ENCODE measurements around the gene PTPRK.
"Not testable (repeated sequence)": the region's sequence is repeated elsewhere in the genome, so short reads cannot be mapped to it uniquely, and the experiment has no call there.

The PTPRK gene

DNA sequence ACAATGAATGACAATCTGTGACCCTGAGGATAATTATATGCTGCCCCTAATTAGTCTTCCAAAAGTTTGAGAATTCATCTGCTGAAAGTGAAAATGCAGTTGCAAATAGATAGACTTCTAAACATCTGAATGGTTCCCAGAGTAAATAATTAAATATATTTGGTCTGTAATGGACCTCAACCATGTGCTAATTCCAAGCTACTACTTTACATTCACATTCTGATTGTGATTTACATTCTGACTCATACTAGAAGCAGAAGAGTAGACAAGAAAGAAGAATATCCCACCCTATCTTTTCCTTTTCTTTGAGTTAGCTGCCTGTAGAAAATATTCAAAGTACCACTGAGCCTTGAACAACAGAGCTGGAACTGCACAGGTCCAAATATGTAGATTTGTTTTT lies 80.8 kb downstream of the PTPRK start:
- DNase-seq (ENCODE audit: low read depth): no peak

DNA sequence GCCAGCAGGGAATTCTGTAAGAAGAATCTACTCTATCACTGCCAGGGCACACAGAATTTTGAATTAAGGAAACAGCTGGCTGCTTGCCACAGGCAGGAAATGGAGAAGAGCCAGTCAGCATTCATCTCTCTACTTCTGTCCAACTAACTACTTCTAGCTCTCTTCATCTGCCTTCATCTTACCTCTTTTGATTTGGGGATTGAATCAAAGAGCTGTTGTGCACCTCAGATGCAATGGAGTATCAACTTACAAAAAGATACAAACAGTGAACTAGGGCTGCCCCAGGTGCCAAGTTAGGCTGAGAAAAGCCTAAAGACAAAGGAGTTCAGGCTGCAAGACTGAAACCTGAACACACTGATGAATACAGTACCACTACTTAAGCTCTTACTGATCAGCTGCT lies 82.0 kb downstream of the PTPRK start:
- no peak for DNase-seq (ENCODE audit: low read depth)

DNA sequence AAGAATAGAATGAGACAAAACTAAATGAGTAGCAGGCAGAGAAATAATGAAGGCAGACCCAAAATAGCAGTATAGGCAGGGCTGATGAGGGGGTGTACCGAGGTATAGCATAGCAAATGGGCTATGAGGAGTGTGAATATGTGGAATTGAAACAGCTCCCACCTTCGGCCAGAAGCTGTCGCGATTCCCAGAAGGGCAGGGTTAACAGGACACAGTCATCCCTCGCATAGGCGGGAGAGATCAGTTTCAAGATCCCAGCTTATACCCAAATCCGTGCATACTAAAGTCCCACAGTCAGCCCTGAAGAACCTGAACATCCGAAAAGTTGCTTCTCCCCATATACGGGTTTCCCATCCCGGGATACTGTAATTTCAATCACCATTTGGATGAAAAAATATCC lies 82.7 kb downstream of the PTPRK start:
- DNase-seq (ENCODE audit: low read depth): no peak

DNA sequence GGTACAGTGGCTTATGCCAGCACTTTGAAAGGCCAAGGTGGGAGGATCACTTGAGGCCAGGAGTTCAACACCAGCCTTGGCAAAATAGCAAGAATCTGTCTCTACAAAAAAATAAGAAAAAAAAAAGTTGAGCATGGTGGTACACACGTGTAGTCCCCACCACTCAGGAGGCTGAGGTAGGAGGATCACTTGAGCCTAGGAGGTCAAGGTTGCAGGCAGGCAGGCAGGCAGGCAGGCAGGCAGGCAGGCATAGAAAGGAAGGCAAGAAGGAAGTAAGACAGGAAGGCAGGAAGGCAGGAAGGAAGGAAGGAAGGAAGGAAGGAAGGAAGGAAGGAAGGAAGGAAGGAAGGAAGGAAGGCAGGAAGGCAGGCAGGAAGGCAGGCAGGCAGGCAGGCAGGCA lies 85.6 kb downstream of the PTPRK start:
- not testable (repeated sequence) for DNase-seq (ENCODE audit: low read depth)

DNA sequence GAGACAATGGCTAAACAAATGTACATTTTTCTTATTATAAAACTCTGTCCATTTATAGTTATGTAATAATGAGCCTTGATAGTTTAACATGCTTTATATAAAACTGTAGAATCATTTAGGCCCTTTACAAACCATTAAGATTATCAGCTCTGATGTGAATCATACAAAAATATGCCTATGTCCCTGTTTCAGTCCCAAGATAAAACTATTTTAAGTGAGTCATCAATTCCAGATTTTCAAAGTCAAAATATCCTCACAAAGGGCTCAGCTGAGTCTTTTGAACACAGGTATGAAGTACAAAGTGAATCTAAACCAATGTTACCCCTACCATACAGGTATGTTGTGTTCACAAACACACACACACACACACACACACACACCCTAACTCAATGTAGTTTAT lies 88.0 kb downstream of the PTPRK start:
- DNase-seq (ENCODE audit: low read depth): no peak

DNA sequence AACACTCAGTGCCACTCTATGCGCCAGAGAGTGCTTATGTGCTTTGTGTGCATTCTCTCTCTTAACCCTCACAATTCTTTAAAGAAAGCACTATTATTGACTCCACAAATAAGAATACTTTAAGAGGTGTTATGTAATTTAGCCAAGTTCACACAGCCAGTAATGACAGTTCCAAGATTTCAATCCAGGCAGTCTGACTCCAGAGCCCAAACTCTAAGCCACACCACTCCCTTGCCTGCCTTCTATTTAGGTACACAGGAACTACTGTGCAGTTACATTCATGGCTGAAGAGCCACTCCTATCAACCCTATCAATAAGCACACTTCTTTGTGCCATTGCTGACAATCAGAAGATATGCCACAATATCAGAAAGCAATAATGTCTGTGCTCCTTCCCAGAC lies 93.3 kb downstream of the PTPRK start:
- no peak for DNase-seq (ENCODE audit: low read depth)

DNA sequence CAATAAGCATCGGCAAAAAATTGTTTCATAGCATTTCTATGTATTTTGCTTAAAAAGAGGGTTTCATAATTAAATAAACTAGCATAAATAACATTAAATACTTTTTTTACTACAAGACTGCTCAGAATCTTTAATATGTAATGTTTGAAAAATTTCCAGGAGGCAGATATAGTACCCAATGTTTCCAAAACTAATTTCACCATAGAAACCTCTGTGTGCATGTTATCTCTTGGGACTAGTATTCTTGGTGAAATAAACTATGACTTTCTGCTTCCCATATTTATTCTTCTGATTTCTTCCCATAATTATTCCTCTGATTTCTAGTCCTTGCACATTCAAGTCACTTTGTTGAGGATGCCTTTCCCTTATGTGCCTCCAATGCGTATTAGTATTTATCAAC lies 94.5 kb downstream of the PTPRK start:
- DNase-seq (ENCODE audit: low read depth): no peak

DNA sequence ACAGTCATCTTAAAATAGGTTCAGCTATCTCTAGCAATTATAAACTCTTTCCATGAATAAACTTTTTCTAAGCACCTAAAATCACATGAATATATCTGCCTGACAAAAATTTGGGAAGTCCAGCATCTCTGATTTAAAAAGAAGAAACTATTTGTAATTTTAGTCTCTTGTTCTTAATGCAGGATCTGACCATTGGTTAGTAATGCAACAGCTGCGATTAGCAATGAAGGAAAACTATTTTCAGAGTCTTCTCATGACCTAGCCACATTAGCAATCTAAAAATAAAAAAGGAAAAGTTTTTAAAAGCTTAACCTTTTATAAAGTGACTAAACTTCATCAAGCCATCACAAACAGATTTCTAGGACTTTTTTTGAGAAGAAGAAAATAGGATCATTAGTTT lies 97.5 kb downstream of the PTPRK start:
- DNase-seq (ENCODE audit: low read depth): no peak

DNA sequence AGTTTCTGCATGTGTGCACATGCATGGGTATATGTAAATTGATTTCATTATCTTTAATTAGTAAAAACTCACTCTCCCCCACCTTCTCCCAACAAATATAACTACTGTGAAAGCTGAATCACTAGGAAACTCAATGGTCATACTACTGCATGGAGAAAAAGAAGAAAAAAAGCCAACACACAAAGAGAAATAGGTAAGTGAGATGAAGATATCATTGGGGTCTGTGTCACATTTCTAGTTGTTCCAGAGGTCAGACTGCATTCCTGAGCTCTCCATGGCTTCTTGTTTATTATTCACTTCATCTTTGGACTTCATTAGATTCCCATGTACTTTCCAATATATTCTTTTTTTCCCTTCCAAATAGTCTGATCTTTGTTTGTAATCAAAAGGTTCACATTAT lies 98.2 kb downstream of the PTPRK start:
- DNase-seq (ENCODE audit: low read depth): no peak

DNA sequence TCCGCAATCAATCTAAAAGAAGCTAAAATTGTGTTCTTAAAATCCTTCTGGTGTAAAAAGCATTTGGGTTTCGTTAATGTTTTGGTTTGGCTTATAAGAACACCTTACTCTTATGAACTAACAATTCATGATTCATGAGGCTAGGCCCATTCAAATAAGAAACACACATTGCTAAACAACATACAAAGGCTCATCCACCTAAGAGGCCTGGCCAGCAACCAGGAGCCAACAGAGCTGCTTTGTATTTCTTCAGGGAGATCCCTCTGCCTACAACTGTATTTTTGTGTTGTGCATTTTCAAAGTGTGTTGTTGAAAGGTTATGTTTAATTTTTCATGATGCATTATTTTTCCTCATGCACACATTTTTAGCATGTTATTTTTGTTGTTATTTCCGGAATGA lies 98.6 kb downstream of the PTPRK start:
- DNase-seq (ENCODE audit: low read depth): no peak

DNA sequence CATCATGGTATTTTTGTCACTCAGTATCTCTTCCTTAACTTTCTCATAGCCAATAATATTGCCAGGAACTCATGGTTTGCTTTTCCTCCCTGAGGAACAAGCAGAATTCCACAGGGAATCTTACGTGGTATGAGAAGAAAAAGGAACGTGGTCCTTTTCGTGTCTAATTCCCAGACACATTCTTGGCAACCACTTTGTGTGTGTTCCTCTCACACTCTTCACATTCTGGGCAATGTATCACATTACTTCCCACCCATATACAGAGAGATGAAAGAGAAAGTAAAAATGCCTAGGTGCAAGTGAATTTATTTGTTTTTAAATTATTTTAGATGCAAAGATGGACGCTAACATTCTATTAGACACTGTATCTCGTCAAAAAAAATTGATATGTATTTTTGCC lies 102.7 kb downstream of the PTPRK start:
- DNase-seq (ENCODE audit: low read depth): no peak

DNA sequence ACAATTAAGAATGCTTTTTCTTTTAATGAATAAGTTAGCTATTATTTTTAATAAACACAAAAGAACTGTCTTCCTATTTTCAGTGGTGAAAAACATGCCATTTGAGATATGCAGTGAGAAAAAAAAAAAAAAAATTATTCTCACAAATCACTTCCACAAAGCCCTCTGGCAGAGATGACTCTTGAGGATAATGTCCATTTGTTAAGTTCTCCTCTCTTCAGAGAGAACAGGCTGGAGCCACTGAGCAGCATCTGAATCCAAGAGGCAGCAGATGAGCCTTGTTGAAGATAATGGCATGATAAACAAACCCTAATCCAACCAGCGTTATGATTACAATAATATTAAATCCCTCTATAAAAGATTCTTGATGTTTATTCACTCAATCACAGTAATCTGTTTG lies 105.0 kb downstream of the PTPRK start:
- no peak for DNase-seq (ENCODE audit: low read depth)

DNA sequence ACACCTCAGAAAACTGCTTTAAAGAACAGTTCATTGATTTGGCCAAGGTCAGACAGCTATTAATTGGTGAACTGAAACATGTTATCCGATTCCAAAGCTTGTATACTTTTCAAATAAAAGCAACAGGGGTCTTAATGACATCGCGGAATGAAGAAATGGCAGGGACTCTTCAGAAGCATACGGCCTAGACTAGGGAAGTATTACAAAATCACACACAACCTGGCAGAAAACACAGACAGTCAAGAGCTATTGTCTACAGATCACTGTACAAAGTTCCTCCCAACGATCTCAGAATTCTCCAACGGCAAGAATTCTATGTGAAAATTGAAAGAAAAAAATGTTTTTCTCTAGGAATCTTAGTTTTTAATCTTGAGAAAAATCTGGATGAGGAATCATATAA lies 105.5 kb downstream of the PTPRK start:
- DNase-seq (ENCODE audit: low read depth): no peak

DNA sequence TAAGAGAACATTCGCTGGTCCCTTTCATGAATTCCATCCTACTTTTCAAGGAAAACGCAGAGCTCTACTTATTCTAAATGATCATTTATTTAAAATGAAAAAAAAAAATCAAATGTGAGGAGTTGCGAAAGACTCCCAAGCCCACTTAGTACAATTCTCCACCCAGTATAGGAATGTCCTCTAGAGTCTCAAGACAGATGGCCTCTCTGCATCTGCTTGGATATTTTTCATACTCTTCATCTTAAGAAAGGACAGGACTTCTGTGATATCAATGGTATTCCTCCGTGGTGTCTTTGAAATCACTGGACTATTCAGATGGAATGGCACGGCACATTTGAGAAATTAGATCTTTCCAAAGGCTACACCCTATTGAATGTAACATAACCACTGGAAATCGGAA lies 107.1 kb downstream of the PTPRK start:
- DNase-seq (ENCODE audit: low read depth): no peak

DNA sequence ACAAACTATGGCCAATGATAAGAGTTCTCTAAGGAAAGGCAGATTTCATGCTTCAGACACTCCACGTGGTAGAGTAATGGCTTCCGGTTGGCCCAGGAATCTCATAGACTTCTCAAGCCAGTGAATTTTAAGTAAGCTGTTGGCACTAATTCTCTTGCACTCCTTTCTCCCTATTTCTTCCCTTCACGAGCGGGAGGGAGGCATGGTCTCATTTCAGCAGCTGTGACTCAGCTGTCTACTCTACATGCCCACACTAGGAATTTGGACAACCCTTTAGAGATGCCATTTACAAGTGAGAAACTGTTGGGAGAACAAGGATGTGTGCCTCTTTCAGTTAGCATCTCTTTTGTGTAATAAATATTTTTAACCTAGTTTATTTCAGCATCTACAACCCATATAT lies 107.7 kb downstream of the PTPRK start:
- no peak for DNase-seq (ENCODE audit: low read depth)

DNA sequence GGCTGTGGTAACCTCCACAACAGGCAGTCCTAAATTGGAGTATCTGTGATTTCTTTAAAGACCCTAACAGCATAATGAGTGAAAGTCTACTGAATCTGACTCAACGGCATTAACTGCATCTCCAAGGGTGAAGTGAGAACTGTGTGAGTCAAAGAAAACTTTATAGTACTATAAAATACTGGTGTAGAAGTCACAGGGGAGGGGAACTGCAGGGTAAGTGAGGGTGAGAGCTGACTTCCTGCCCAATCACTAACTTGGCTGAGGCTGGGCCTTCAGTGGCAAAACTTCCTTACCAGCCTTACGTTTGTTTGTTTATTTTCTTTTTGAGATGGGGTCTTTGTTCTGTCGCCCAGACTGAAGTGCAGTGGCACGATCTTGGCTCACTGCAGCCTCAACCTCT lies 109.8 kb downstream of the PTPRK start:
- no peak for DNase-seq (ENCODE audit: low read depth)

DNA sequence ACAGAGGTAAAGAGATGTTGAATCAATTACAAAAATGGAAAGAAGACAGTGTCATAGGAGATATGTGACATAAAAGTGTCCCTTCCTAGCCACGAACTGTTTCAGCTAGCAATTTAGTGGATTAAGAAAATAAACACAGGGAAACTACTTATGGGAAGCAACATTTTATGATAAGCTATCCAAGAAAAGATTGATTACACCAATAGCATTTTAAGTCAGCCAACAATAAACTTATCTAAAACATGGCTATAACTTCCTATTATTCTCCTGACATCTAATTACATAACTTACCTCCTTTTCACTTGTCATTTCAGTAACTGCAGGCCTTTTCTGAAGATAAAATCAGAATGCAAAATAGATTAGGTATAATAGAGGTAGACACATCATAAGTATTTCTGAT lies 111.4 kb downstream of the PTPRK start:
- no peak for DNase-seq (ENCODE audit: low read depth)

DNA sequence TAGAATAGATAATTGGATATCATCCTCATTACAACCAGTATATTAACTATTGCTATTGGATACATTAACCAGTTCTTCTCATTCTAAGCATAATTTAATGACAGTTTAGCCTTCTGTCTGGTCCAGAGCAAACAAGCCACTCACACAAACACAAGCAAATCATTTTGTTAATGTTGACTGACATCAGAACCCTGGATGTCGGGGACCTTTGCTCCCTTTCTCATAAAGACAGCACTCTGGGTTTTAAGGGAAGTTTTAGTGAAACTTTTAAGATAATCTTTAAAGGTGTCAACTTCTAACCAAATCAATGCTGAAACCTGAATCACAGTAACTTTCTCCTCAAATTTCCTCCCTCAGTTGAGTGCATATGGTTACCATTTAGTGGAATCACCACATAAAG lies 113.9 kb downstream of the PTPRK start:
- DNase-seq (ENCODE audit: low read depth): no peak

DNA sequence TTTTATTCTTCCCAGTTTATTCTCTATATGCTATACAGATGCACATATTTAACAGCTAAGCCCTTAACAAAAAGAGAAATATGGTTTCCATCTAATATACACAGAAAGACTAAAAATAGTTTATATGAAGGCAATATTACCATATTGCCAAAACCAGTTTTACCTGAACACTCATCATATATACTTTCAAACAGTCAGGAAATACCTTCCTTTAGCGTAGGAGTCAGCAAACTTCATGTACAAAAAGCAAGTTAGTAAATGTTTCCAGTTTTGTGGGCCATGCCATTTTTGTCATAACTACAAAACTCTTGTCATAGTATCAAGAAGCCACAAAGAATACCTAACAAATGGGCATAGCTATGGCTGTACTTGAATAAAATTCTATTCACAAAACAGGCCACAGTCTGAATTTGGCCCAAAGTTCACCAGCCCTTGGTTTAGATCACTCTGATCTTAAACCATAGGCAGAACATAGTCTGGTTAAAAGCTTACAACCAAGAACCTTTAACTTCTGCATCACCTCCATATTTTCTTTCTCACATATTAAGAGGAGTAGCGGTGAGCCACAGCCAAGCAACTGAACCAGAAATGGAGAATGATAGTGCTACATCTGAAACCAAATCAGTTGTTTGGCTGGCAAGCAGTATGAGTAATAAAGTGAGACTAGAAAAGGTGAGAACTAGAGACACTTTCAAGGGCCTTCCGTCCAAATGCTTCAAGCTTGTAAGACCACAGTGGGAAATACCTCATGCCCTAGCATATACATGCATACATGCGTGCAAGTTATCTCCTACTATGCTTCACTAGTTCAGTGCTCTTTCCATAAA lies 116.6 kb downstream of the PTPRK start:
- DNase-seq (ENCODE audit: low read depth): no peak

DNA sequence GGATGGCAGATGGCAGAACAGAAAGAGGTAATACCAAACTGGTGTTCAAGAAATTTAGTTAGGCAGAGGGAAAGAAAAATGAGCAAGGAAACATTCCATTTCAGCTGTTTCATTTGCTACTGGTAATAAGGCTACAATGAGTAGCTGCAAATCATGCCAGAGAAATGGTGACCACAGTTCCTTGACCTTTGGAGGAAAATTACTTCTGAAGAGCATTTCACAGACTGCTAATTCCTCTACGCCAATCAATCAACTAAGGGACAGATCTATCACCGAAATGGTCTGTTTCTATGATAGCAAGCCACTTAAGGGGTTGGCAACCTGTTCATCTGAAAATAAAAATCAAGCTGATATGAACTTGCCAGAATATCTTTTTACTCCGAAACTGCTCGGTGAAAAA lies 119.5 kb downstream of the PTPRK start:
- DNase-seq (ENCODE audit: low read depth): no peak

DNA sequence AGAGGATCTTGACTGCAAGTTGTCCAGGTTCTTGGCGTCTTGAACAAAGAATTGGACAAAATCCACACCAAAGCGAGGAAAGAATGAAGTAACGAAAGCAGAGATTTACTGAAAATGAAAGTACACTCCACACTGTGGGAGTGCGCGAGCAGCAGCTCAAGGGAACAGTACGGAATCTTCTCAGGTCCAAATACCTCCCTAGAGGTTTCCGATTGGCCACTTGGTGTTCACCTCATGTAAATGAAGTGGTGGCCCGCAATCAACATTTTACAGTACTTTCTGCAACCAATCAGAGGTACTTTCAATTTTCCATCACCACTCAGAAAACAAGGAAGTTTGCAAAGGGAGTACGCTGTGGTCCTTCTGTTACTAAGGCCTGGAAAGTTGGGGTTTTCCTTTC lies 122.4 kb downstream of the PTPRK start:
- no peak for DNase-seq (ENCODE audit: low read depth)

DNA sequence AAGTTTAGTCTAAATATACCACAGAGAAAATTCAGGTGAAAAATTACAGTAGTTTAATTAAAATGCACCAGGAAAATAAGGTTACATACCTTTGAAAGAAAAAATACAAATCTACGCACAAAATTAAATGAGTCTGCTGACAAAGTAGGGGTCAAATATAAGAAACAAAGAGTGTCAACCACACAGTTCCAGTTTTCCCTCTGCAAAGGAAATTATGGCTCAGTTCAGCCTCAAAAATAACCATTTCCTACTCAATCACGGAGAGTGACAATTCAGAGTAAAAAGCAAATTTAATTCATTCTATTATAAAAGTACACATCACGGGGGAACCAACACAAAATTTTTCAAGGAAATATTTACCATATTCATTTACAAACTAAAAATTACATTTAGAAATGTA lies 124.8 kb downstream of the PTPRK start:
- no peak for DNase-seq (ENCODE audit: low read depth)

DNA sequence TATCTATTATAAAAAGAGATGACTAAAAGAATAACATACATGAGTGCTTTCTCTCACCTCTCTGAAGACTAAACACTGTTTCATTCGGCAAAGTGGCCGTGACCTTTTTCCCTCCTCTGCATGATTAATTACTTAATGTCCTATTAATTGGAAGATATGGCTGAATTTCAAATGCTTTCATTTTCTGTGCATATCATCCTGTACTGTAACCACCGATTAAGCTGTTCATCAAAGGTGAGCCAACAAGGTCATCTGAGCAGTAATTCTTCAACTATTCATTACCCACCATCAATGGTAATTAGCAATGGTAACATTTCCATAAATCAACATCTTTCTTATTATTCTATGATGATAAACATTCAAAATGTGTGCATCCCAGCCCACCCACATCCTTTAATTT lies 125.2 kb downstream of the PTPRK start:
- no peak for DNase-seq (ENCODE audit: low read depth)

DNA sequence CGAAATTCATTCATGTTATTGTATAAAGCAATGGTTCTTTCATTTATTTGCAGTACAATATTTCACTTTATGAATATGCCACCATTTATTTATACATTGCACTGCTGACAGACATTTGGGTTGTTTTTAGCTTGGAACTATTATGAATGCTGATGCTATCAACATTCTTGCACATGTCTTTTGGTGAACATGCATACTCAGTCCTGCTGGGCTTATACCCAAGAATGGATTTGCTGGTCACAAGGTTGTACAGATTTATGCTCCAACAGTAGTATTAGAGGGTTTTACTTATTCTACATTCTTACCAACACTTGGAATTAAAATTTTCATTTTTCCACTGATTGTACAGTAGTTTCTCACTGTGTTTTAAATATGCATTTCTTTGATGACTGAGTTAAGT lies 126.2 kb downstream of the PTPRK start:
- DNase-seq (ENCODE audit: low read depth): no peak

Measured in activated T-cell treated with anti-CD3 and anti-CD28 coated beads for 48 hours (primary cell).